Natural killer cell (primary cell): Measurements from ENCODE around the gene BRD3OS. TPM values are rescaled to one million over a fixed set of nuclear protein-coding genes. Genes with fewer than 3 reads are reported as not detected.

Experiments
- ATAC-seq, 3 donors: fragments of 150-1000 bp in 2 of 3; fragments of 200-7000 bp in 1 of 3; cut with Tn5 transposase; 1 replicate in 1 of 3; 2 replicates in 2 of 3; pipeline ENCODE4 v1.10.0; 2021; ENCODE audit warnings: mild to moderate bottlenecking in 2 of 3, moderate library complexity in 2 of 3
- DNase-seq, 2 donors: peaks; one replicate each; pipeline versions ENCODE4 v3.0.0 to v3.0.0-alpha.2; 2013 to 2021; ENCODE audit warnings: mixed read lengths in 1 of 2
- H3K27ac ChIP-seq: one replicate; pipeline ENCODE4 v1.5.1; 2013; ENCODE audit warnings: mild to moderate bottlenecking, low read length
- H3K27me3 ChIP-seq: one replicate; pipeline ENCODE4 v1.6.1; 2013; ENCODE audit warnings: low read length; ENCODE audit not compliant: control insufficient read depth, insufficient read depth
- H3K36me3 ChIP-seq: one replicate; pipeline ENCODE4 v1.6.1; 2013; ENCODE audit warnings: low read length; ENCODE audit not compliant: control insufficient read depth, insufficient read depth
- H3K4me1 ChIP-seq: one replicate; pipeline ENCODE4 v1.6.1; 2013; ENCODE audit warnings: low read length; ENCODE audit not compliant: control insufficient read depth, insufficient read depth
- H3K4me3 ChIP-seq: one replicate; pipeline ENCODE4 v1.5.1; 2013; ENCODE audit warnings: low read length
- H3K9me3 ChIP-seq: one replicate; pipeline ENCODE4 v1.6.1; 2013; ENCODE audit warnings: low read length; ENCODE audit not compliant: control insufficient read depth, insufficient read depth
- H3K27ac Mint-ChIP-seq, 2 donors: one replicate each; pipeline ENCODE4 v1.8.0; 2022; ENCODE audit warnings: mild to moderate bottlenecking in 2 of 2, mixed read lengths in 2 of 2, moderate library complexity in 1 of 2
- H3K27me3 Mint-ChIP-seq, 2 donors: one replicate each; pipeline ENCODE4 v1.8.0; 2022; ENCODE audit warnings: low read depth in 2 of 2, mixed read lengths in 2 of 2
- H3K36me3 Mint-ChIP-seq: one replicate; pipeline ENCODE4 v1.8.0; 2022; ENCODE audit warnings: mixed read lengths
- H3K4me1 Mint-ChIP-seq, 2 donors: one replicate each; pipeline ENCODE4 v1.8.0; 2022; ENCODE audit warnings: mixed read lengths in 2 of 2
- H3K4me3 Mint-ChIP-seq: one replicate; pipeline ENCODE4 v1.8.0; 2022; ENCODE audit warnings: mild to moderate bottlenecking, moderate library complexity, mixed read lengths
- H3K9me3 Mint-ChIP-seq, 2 donors: one replicate each; pipeline ENCODE4 v1.8.0; 2022; ENCODE audit warnings: mixed read lengths in 2 of 2
- CTCF ChIP-seq: fragments of 200-600 bp; IDR thresholded peaks from one replicate; pipeline ENCODE4 v1.8.0; 2022; ENCODE audit warnings: antibody characterized with exemption
- WGBS: methylation state at CpG from one replicate; pipeline ENCODE4 v1.1.7; 2013; ENCODE audit warnings: missing lambda C conversion rate; ENCODE audit not compliant: insufficient coverage; 5-methylcytosine and 5-hydroxymethylcytosine counted together
- intact Hi-C: fragments of 100-400 bp; cut with micrococcal nuclease; formaldehyde crosslinking; loops from one replicate; pipeline ENCODE4 v1.14.2; 2022
- total RNA-seq, 4 donors: library from RNA; stranded (reverse); fragments of 120-200 nt in 1 of 4; gene quantifications; one replicate each; pipeline versions ENCODE4 v1.2.3 to v1.2.4, GENCODE V29; 2013 to 2022

BRD3OS gene
- total RNA-seq, 3 donors from 2014 or later (not counting 1 experiment from before 2014, with no cell fraction given): 5.5 to 6.8 (median 6.5) TPM

GRCh38 chr9:133980864-133981588, 44.3 kb upstream of the BRD3OS start:
- H3K27ac Mint-ChIP-seq: no peak overlapping the region
- Histone ChIP-seq H3K9me3 (no peaks in the 10 kb centered on the region), H3K27ac (no peak overlapping the region), H3K4me1 (peaks cover 13% of the 10 kb centered on the region), H3K36me3 (no peaks in the 10 kb centered on the region), H3K27me3 (no peaks in the 10 kb centered on the region), H3K4me3 (no peak overlapping the region)
- intact Hi-C loops: no loop called here
- 89% methylated on average over 25 of the region's 25 CpGs for WGBS
- no peak overlapping the region for H3K4me3 Mint-ChIP-seq
- DNase-seq: no peak
- no peak for ATAC-seq
- H3K27me3 Mint-ChIP-seq: no peaks in the 10 kb centered on the region
- no peaks in the 10 kb centered on the region for H3K4me1 Mint-ChIP-seq
- H3K9me3 Mint-ChIP-seq: no peaks in the 10 kb centered on the region
- TF ChIP-seq CTCF: no peak
- no peaks in the 10 kb centered on the region for H3K36me3 Mint-ChIP-seq

GRCh38 chr9:133981589-133981957, 43.7 kb upstream of the BRD3OS start:
- Mint-ChIP-seq H3K9me3 (no peaks in the 10 kb centered on the region), H3K27me3 (no peaks in the 10 kb centered on the region), H3K4me3 (no peak overlapping the region), H3K27ac (no peak overlapping the region), H3K4me1 (no peaks in the 10 kb centered on the region), H3K36me3 (no peaks in the 10 kb centered on the region)
- no peak for TF ChIP-seq CTCF
- no peaks in the 10 kb centered on the region for H3K36me3 ChIP-seq
- H3K27ac ChIP-seq: no peak overlapping the region
- H3K27me3 ChIP-seq: no peaks in the 10 kb centered on the region
- WGBS: 95% methylated on average over 14 of the region's 14 CpGs
- intact Hi-C loops: no loop called here
- DNase-seq (no peak), ATAC-seq (no peak)
- peaks cover 13% of the 10 kb centered on the region for H3K4me1 ChIP-seq
- H3K4me3 ChIP-seq: no peak overlapping the region
- H3K9me3 ChIP-seq: no peaks in the 10 kb centered on the region

GRCh38 chr9:133981958-133982681, 43.2 kb upstream of the BRD3OS start:
- peaks cover 0 to under 1% of the 10 kb centered on the region in 2 donors for H3K27me3 Mint-ChIP-seq
- H3K27ac Mint-ChIP-seq: no peak overlapping the region
- H3K4me3 Mint-ChIP-seq: no peak overlapping the region
- no peaks in the 10 kb centered on the region for H3K9me3 Mint-ChIP-seq
- H3K4me1 Mint-ChIP-seq: no peaks in the 10 kb centered on the region
- 92% methylated on average over 28 of the region's 28 CpGs for WGBS
- H3K36me3 Mint-ChIP-seq: no peaks in the 10 kb centered on the region
- H3K27me3 ChIP-seq: no peaks in the 10 kb centered on the region
- intact Hi-C loops: no loop called here
- H3K27ac ChIP-seq: no peak overlapping the region
- TF ChIP-seq CTCF: no peak
- H3K9me3 ChIP-seq: no peaks in the 10 kb centered on the region
- peaks cover 13% of the 10 kb centered on the region for H3K4me1 ChIP-seq
- H3K4me3 ChIP-seq: no peak overlapping the region
- DNase-seq (no peak), ATAC-seq (no peak)
- H3K36me3 ChIP-seq: no peaks in the 10 kb centered on the region
